H1 (cell line): ENCODE results near the gene PTPRF. TPM values are rescaled to one million over a fixed set of nuclear protein-coding genes. Genes with fewer than 3 reads are reported as not detected.
A peak's percentile ranks its signal among the peaks of the same experiment; 100 is the strongest.

Experiments used
- CTCF ChIA-PET: fragments of 300-600 bp; sonication (Branson Sonifier 250); formaldehyde crosslinking; loops from one replicate; lab custom pipeline; 2021; ENCODE audit not compliant: partially characterized antibody; lab: Charles Lee
- POLR2A ChIA-PET: fragments of 300-600 bp; sonication (Branson Sonifier 250); formaldehyde crosslinking; loops from one replicate; lab custom pipeline; 2021; ENCODE audit warnings: inconsistent platforms; ENCODE audit not compliant: partially characterized antibody; lab: Charles Lee
- DNase-seq, 2 experiments: peaks; one replicate each; pipeline versions ENCODE4 v3.0.0 to v3.0.0-alpha.2; 2010 to 2022; ENCODE audit warnings: low spot score in 2 of 2, low read depth in 1 of 2, mixed read lengths in 1 of 2
- FAIRE-seq: peaks from 2 replicates; lab custom pipeline; 2011; peaks lifted over from hg19 to GRCh38; lab: Jason Lieb, UNC
- H2AFZ ChIP-seq: 2 replicates; pipeline ENCODE4 v1.8.1; 2012; ENCODE audit warnings: low read length, inconsistent platforms
- H2AK5ac ChIP-seq: 2 replicates; pipeline ENCODE4 v1.6.1; 2013; ENCODE audit warnings: low read depth, low read length
- H2BK120ac ChIP-seq: replicated peaks from 2 replicates; pipeline ENCODE3; 2013; ENCODE audit warnings: low read depth, low read length, inconsistent platforms
- H2BK12ac ChIP-seq: 2 replicates; pipeline ENCODE4 v1.6.1; 2013; ENCODE audit warnings: low read depth, low read length
- H2BK15ac ChIP-seq: 2 replicates; pipeline ENCODE4 v1.6.1; 2013; ENCODE audit warnings: low read length
- H2BK20ac ChIP-seq: 2 replicates; pipeline ENCODE4 v1.6.1; 2013; ENCODE audit warnings: low read length
- H2BK5ac ChIP-seq: 2 replicates; pipeline ENCODE4 v1.6.1; 2013; ENCODE audit warnings: low read depth, low read length
- H3K14ac ChIP-seq: 2 replicates; pipeline ENCODE4 v1.6.1; 2013; ENCODE audit warnings: inconsistent platforms; ENCODE audit not compliant: insufficient read length
- H3K18ac ChIP-seq: 2 replicates; pipeline ENCODE4 v1.6.1; 2013; ENCODE audit warnings: low read length; ENCODE audit errors: extremely low read depth
- H3K23ac ChIP-seq: 2 replicates; pipeline ENCODE4 v1.6.1; 2013; ENCODE audit warnings: inconsistent platforms; ENCODE audit not compliant: insufficient read length
- H3K23me2 ChIP-seq: 2 replicates; pipeline ENCODE4 v1.6.1; 2013; ENCODE audit warnings: low read depth, low read length
- H3K27ac ChIP-seq: 2 replicates; pipeline ENCODE4 v1.6.1; 2011; ENCODE audit warnings: low read depth, low read length, inconsistent platforms
- H3K27me3 ChIP-seq, 4 experiments: replicated peaks in 1 of 4; 1 replicate in 1 of 4; 2 replicates in 3 of 4; pipeline versions ENCODE4 v1.6.1 to v1.8.1; 2011 to 2013; ENCODE audit warnings: low read length in 3 of 4, mild to moderate bottlenecking in 3 of 4, inconsistent platforms in 2 of 4, mixed read lengths in 2 of 4, moderate library complexity in 1 of 4; ENCODE audit not compliant: control insufficient read depth in 3 of 4, insufficient read depth in 3 of 4; ENCODE audit errors: extremely low read depth in 1 of 4
- H3K36me3 ChIP-seq, 4 experiments: 2 replicates each; pipeline versions ENCODE4 v1.6.1 to v1.8.1; 2011 to 2013; ENCODE audit warnings: mild to moderate bottlenecking in 4 of 4, low read length in 3 of 4, moderate library complexity in 2 of 4, control low read depth in 1 of 4, inconsistent platforms in 1 of 4; ENCODE audit not compliant: insufficient read depth in 4 of 4, control insufficient read depth in 2 of 4
- H3K4ac ChIP-seq: replicated peaks from 2 replicates; pipeline ENCODE3; 2013; ENCODE audit warnings: low read length, low read depth, mixed read lengths, inconsistent platforms; ENCODE audit not compliant: insufficient read length
- H3K4me1 ChIP-seq, 4 experiments: replicated peaks in 1 of 4; 1 replicate in 1 of 4; 2 replicates in 3 of 4; pipeline versions ENCODE4 v1.6.1 to v1.8.1; 2011 to 2013; ENCODE audit warnings: low read length in 3 of 4, inconsistent platforms in 2 of 4, mixed read lengths in 1 of 4; ENCODE audit not compliant: insufficient read depth in 4 of 4, control insufficient read depth in 3 of 4
- H3K4me2 ChIP-seq, 2 experiments: 2 replicates each; pipeline versions ENCODE4 v1.6.1 to v1.8.1; 2011 to 2013; ENCODE audit warnings: low read depth in 2 of 2, low read length in 2 of 2, control low read depth in 1 of 2, inconsistent platforms in 1 of 2, mild to moderate bottlenecking in 1 of 2; ENCODE audit not compliant: insufficient read depth in 1 of 2
- H3K4me3 ChIP-seq, 4 experiments: fragments of 200-600, 300-600 bp in 1 of 4; sonication (generic), shearing (Covaris generic), sonication (Bioruptor Twin) in 1 of 4; 2 replicates each; pipeline versions ENCODE4 v1.5.1 to v1.8.1; 2011 to 2016; ENCODE audit warnings: low read length in 4 of 4, low read depth in 3 of 4, control low read depth in 2 of 4, inconsistent platforms in 2 of 4, mild to moderate bottlenecking in 2 of 4, mixed read lengths in 1 of 4, moderate library complexity in 1 of 4; ENCODE audit not compliant: insufficient read depth in 2 of 4; ENCODE audit errors: extremely low read depth in 1 of 4
- H3K56ac ChIP-seq: replicated peaks from 2 replicates; pipeline ENCODE3; 2013; ENCODE audit warnings: low read depth, mild to moderate bottlenecking, mixed read lengths, low read length, inconsistent platforms; ENCODE audit not compliant: insufficient read length
- H3K79me1 ChIP-seq: 2 replicates; pipeline ENCODE4 v1.6.1; 2013; ENCODE audit warnings: low read depth, low read length, control low read depth
- H3K79me2 ChIP-seq, 2 experiments: 2 replicates each; pipeline versions ENCODE4 v1.6.1 to v1.8.1; 2012 to 2013; ENCODE audit warnings: low read length in 2 of 2, mild to moderate bottlenecking in 2 of 2, inconsistent platforms in 1 of 2; ENCODE audit not compliant: insufficient read depth in 2 of 2, control insufficient read depth in 1 of 2
- H3K9ac ChIP-seq, 4 experiments: replicated peaks in 1 of 4; 1 replicate in 1 of 4; 2 replicates in 3 of 4; pipeline versions ENCODE4 v1.6.1 to v1.8.1; 2011 to 2013; ENCODE audit warnings: low read depth in 3 of 4, low read length in 3 of 4, control low read depth in 2 of 4, mild to moderate bottlenecking in 2 of 4, moderate library complexity in 2 of 4, inconsistent platforms in 1 of 4; ENCODE audit errors: extremely low read depth in 1 of 4
- H3K9me3 ChIP-seq, 2 experiments: 2 replicates each; pipeline versions ENCODE4 v1.6.1 to v1.8.1; 2012 to 2013; ENCODE audit warnings: mild to moderate bottlenecking in 2 of 2, moderate library complexity in 2 of 2, control low read depth in 1 of 2, inconsistent platforms in 1 of 2, low read depth in 1 of 2, low read length in 1 of 2, mixed read lengths in 1 of 2; ENCODE audit not compliant: insufficient read depth in 2 of 2
- H4K20me1 ChIP-seq, 2 experiments: replicated peaks in 1 of 2; 2 replicates each; pipeline versions ENCODE3 to v1.8.1; 2011 to 2013; ENCODE audit warnings: inconsistent platforms in 2 of 2, low read length in 2 of 2, mild to moderate bottlenecking in 1 of 2; ENCODE audit not compliant: insufficient read depth in 2 of 2, control insufficient read depth in 1 of 2
- H4K5ac ChIP-seq: 2 replicates; pipeline ENCODE4 v1.6.1; 2013; ENCODE audit warnings: low read length, low read depth, mixed read lengths, inconsistent platforms; ENCODE audit not compliant: insufficient read length
- H4K8ac ChIP-seq: 2 replicates; pipeline ENCODE4 v1.8.0; 2013; ENCODE audit warnings: mild to moderate bottlenecking, moderate library complexity, low read length, inconsistent platforms; ENCODE audit not compliant: insufficient read depth; ENCODE audit errors: extremely low read depth
- H4K91ac ChIP-seq: replicated peaks from 2 replicates; pipeline ENCODE3; 2013; ENCODE audit warnings: low read length, mixed read lengths, inconsistent platforms; ENCODE audit not compliant: insufficient read length
- ASH2L ChIP-seq: fragments of 200-600, 300-600 bp; sonication (generic); IDR thresholded peaks from one replicate; pipeline ENCODE4 v1.7.1; 2017; ENCODE audit warnings: low read length
- CBX8 ChIP-seq: fragments of 300-800, 300-1000 bp; sonication (generic); IDR thresholded peaks from 2 replicates; pipeline ENCODE4 v1.7.1; 2016; ENCODE audit warnings: low read depth, low read length, borderline replicate concordance
- CHD2 ChIP-seq: IDR thresholded peaks from 2 replicates; pipeline ENCODE4 v1.6.1; 2012; ENCODE audit warnings: low read length, improper control_type of control experiment
- EP300 ChIP-seq, 2 experiments: IDR thresholded peaks; 1 replicate in 1 of 2; 2 replicates in 1 of 2; pipeline ENCODE4 v1.6.1; 2011 to 2012; ENCODE audit warnings: low read depth in 2 of 2, low read length in 2 of 2, mild to moderate bottlenecking in 2 of 2, borderline replicate concordance in 1 of 2, inconsistent platforms in 1 of 2, moderate library complexity in 1 of 2
- HDAC6 ChIP-seq: IDR thresholded peaks from one replicate; pipeline ENCODE4 v1.7.1; 2012; ENCODE audit warnings: low read depth, mild to moderate bottlenecking, inconsistent platforms, low read length, moderate library complexity
- JUND ChIP-seq: IDR thresholded peaks from 2 replicates; pipeline ENCODE4 v1.6.1; 2011; ENCODE audit warnings: mild to moderate bottlenecking, improper control_type of control experiment, low read length
- POLR2AphosphoS5 ChIP-seq: IDR thresholded peaks from 2 replicates; pipeline ENCODE4 v1.6.1; 2011; ENCODE audit warnings: low read depth, low read length
- RFX5 ChIP-seq: IDR thresholded peaks from 2 replicates; pipeline ENCODE4 v1.6.1; 2011; ENCODE audit warnings: low read depth, low read length, improper control_type of control experiment, borderline replicate concordance
- SP1 ChIP-seq: IDR thresholded peaks from 2 replicates; pipeline ENCODE4 v1.6.1; 2011; ENCODE audit warnings: low read depth, low read length
- SP4 ChIP-seq: IDR thresholded peaks from 2 replicates; pipeline ENCODE4 v1.6.1; 2012; ENCODE audit warnings: low read length, inconsistent platforms
- SRF ChIP-seq: IDR thresholded peaks from 2 replicates; pipeline ENCODE4 v1.6.1; 2011; ENCODE audit warnings: mild to moderate bottlenecking, low read depth, low read length, moderate library complexity
- TBP ChIP-seq: IDR thresholded peaks from 2 replicates; pipeline ENCODE4 v1.6.1; 2011; ENCODE audit warnings: low read depth, low read length, improper control_type of control experiment
- WGBS, 2 experiments: shearing (Covaris generic) in 1 of 2; methylation state at CpG; one replicate each; pipeline versions ENCODE4 v1.1.6 to v1.1.7; 2013 to 2015; ENCODE audit warnings: low lambda C conversion rate in 2 of 2, mixed read lengths in 2 of 2, inconsistent platforms in 1 of 2, low coverage in 1 of 2, missing lambda C conversion rate in 1 of 2; ENCODE audit not compliant: insufficient replicate concordance in 2 of 2, insufficient coverage in 1 of 2, insufficient read length in 1 of 2; ENCODE audit errors: extremely low coverage in 1 of 2, missing lambda C conversion rate in 1 of 2; 5-methylcytosine and 5-hydroxymethylcytosine counted together
- polyA plus RNA-seq, 7 experiments: library from polyadenylated mRNA; depleted of rRNA in 3 of 7; stranded (reverse) in 5 of 7; unstranded in 2 of 7; fragments of >200 nt in 5 of 7; fragments of 200-250 nt in 2 of 7; gene quantifications; 1 replicate in 5 of 7; 2 replicates in 1 of 7; 4 replicates in 1 of 7; pipeline versions ENCODE4 v1.2.1 to v1.2.3, GENCODE V29; 2011 to 2013; ENCODE audit warnings: missing spikeins in 2 of 7, mixed read lengths in 2 of 7
- total RNA-seq: library from RNA; stranded (reverse); fragmentation: NEBNext Ultra II Directional; extraction: Animal tissue kit (Norgen Biotek cat#: 25700); gene quantifications from 2 replicates; pipeline ENCODE4 v1.2.1, GENCODE V29; 2021

The PTPRF gene
- total and polyA plus RNA-seq, 2 of the 8 experiments (the other 6 are each of a cell fraction or from before 2014, with no cell fraction given) = 136 to 231 TPM

- 17% methylated on average over 11 of the region's 12 CpGs; no CpG with 5 or more reads in 1 of the 2 experiments for WGBS, 2 experiments
- peaks cover 3 to 71% of the 10 kb centered on the region in 2 experiments; a peak in 3 of 4 replicates for H3K79me2 ChIP-seq
- no peaks in the 10 kb centered on the region for H3K27me3 ChIP-seq
- peak overlapping the region; percentile 76 for H2BK5ac ChIP-seq
- H3K4me2 ChIP-seq = peak overlapping the region; percentile 51 to 73
- H3K4ac ChIP-seq = no peak overlapping the region
- no peaks in the 10 kb centered on the region; a peak in 3 of 8 replicates for H3K36me3 ChIP-seq
- peak overlapping the region; percentile 93; the same call in 1 of the 2 replicates for H3K18ac ChIP-seq
- DNase-seq (peak in 1 of 2 experiments; percentile 97), FAIRE-seq (peak; percentile 75)
- H3K79me1 ChIP-seq = peaks cover 41% of the 10 kb centered on the region
- no peak overlapping the region for H2BK20ac ChIP-seq
- peak overlapping the region; percentile 63 for H4K5ac ChIP-seq
- H3K27ac ChIP-seq = peak overlapping the region; percentile 80
- H3K23me2 ChIP-seq = peaks cover 5% of the 10 kb centered on the region
- H3K9me3 ChIP-seq = no peaks in the 10 kb centered on the region
- no peak overlapping the region for H3K23ac ChIP-seq
- peak overlapping the region; percentile 75; the same call in 1 of the 2 replicates for H2AK5ac ChIP-seq
- H2BK15ac ChIP-seq = no peak overlapping the region
- POLR2A ChIA-PET = interaction anchor here (0.6 to 14.9 kb wide), 8 partner anchors 12 to 105 kb away, joined by 3 to 270 read pairs (median 6); partner anchors contain the start of genes KDM4A and PTPRF
- H3K4me1 ChIP-seq = peaks cover 8 to 54% (median 43%) of the 10 kb centered on the region in 4 experiments
- H2BK120ac ChIP-seq = no peak overlapping the region
- no peak overlapping the region for H2AFZ ChIP-seq
- peak overlapping the region; percentile 26; the same call in 1 of the 2 replicates for H4K8ac ChIP-seq
- peak overlapping the region in 1 of 4 experiments; percentile 23; a peak in 2 of 7 replicates for H3K9ac ChIP-seq
- peak overlapping the region in 3 of 4 experiments; percentile 16 to 53 (median 30); a peak in 5 of 8 replicates for H3K4me3 ChIP-seq
- H4K91ac ChIP-seq = peak overlapping the region; percentile 71
- CTCF ChIA-PET = interaction anchor here (0.8 to 15.4 kb wide), 6 partner anchors 10 to 25 kb away, joined by 3 to 169 read pairs (median 3); partner anchors contain the start of gene PTPRF
- H4K20me1 ChIP-seq = peaks cover 10 to 29% of the 10 kb centered on the region in 2 experiments
- H3K14ac ChIP-seq = no peak overlapping the region
- H3K56ac ChIP-seq = no peak overlapping the region
- H2BK12ac ChIP-seq = 0 out of 2 replicates have a peak overlapping the region, but pooled peaks have one; percentile 64
- TF ChIP-seq POLR2AphosphoS5 (no peak), CBX8 (no peak), JUND (no peak), SP4 (0 out of 2 replicates have a peak, but pooled peaks have one; percentile 54), SP1 (peak; percentile 82), HDAC6 (no peak), ASH2L (peak; percentile 93), SRF (no peak), RFX5 (peak; percentile 12; the same call in 1 of the 2 replicates), TBP (no peak), CHD2 (peak; percentile 61; the same call in 1 of the 2 replicates), EP300 (IDR thresholded peaks at IDR 0.05; ENCODE audit: borderline replicate concordance in 1 of 2, low read depth in 2 of 2, low read length in 2 of 2) (peak; percentile 67 to 76; a peak in 2 of 3 replicates)
Measured at GRCh38 chr1:43545695-43546387, 15.2 kb downstream of the PTPRF start.
